SW 1271 (cell line): ENCODE data around the gene JAK1.
A peak's percentile ranks its signal among the peaks of the same experiment; 100 is the strongest.
"Not testable (repeated sequence)": the region's sequence is repeated elsewhere in the genome, so short reads cannot be mapped to it uniquely, and the experiment has no call there.

Experiments
- DNase-seq, 2 experiments: peaks; one replicate each; lab custom pipeline; 2025; lab: John Stamatoyannopoulos, UW

JAK1 gene

DNA sequence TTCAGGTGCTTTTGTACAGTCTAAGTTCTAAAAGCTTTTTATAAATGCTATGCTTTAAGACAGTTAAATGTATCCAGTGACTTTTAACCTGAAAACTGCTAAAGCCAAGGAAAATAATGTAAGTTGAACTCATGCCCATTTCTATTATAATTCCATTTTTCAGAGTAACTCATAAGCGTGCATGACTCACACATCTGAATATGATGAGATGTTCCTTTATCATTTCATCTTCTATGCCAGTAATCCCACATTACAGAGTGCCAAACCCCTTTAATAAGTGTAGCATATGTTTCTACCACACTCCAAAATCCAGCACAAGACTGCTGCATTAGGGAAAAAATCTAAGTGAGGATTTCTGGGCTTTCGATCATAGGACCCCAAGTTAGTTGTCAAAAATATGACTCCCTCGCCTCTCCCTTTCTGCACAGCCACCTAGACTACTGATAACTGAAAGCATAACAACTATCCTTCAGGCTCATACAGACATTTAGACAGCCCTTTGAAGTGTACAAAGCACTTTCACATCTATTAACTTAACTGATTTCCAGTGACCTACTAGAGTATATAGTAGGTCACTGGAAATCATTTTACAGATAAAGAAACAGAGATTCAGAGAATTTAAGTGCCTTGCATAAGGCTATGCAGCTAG, 45.3 kb downstream of the JAK1 start:
- DNase-seq = no peak

DNA sequence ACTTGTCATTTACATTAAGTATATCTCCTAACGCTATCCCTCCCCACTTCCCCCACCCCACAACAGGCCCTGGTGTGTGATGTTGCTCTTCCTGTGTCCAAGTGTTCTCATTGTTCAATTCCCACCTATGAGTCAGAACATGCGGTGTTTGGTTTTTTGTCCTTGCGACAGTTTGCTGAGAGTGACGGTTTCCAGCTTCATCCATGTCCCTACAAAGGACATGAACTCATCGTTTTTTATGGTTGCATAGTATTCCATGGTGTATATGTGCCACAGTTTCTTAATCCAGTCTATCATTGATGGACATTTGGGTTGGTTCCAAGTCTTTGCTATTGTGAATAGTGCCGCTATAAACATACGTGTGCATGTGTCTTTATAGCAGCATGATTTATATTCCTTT, 47.2 kb downstream of the JAK1 start:
- not testable (repeated sequence) for DNase-seq

DNA sequence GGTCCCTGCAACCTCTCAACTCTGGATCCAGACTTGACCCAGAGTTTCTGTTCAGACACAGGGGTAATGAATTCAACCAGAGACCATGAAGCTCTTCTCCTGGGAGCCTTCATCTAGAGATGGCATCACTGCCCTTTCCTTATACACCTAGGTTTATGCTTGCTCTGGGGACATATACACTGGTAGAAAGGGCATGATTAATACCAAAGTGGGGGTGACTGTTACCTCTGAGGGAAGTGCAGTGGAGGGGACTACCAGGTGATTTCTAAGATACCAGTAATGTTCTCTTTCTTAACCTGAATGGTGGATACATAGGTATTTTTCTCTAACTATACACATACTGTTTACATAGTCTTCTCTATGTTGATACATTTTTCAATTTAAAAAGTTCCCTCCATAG, 48.4 kb downstream of the JAK1 start:
- no peak for DNase-seq

DNA sequence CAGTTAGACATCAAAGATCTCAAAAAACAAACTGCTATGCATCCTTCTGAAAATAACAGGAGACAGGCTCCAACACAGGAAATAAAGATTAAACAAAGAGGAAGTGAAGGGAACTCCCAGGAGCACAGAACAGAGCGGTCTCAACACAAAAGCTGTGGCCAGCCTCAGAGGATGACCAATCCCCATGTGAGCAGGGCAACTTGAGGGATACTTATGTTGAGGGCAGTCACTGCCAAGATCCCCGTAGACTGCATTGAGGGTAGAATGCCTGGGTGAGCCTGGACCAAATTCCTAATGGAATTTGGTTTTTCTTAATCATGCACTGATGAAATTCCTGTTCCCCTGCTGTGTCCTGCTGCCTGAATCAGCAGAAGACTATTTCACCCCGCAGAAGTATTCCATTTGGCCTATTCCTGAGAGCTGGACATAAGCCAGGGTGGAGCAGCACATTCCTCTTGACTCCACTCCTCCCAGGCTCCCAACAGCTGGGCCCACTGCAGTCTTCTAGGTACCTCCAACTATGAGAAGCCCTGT, 49.0 kb downstream of the JAK1 start:
- peak; percentile 90 for DNase-seq

DNA sequence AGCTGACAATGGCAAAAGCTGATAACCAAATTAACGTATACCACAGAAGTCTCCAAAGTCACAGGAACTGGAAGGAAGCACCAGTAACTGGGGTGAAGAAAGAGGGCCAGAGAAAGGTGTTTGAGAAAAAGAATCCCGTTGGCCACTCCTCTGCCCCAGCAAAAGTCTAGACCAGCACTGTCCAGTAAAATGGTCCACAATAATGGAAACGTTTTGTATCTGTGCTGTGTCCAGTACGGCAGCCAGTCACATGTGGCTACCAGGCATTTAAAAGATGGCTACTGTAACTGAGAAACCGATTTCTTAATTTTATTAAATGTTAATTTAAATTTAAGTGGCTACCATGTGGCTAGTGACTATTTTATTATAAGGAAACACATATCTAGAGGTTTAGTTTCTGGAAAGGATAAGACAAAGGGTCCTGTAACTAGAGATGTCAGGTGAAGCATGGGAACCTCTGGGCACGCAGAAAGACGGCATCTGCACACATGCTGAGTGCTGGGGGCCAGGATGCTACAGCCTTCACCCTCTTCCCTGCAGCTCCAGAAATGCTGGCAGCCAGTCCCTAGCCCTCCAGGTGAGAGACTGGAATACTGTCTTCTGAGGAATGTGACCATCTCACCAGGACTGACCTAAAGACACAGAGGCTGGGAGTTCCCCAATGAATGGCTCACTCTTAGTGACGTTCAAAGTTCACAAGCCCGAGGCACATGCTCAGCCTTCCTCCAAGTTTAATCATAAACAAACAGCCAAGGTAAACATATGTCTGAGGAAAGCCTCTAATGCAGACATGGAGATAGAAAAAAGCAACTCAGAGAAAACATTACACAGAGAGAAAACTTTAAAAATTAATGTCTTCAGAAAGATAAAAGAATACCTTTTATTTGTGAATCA, 50.7 kb downstream of the JAK1 start:
- peak in 1 of 2 experiments; percentile 30 for DNase-seq

DNA sequence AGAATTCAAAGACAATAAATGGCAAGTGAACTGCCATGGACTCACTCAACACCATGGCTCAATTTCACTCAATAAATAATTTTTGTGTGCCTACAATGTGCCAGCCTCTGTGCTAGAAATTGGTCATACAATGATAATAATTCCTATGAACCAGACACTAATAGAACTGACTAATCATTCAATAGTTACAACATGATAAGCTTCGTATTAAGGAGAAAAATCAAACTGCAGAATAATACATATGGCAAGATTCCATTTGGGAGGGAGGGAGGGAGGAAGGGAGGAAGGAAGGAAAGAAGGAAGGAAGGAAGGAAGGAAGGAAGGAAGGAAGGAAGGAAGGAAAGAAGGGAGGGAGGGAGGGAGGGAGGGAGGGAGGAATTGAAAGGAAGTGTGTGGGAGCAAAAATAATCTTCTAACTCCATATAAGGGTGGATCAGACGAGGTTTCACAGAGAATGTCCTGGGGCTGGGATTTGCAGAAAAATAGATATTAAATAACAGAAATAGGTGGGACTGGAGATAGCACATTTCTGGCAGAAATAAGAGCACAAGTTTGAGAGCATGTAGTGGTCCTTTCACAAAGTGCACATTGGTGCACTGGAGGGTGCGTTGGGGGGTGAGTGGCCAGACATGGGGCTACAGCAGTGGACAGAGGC, 52.9 kb downstream of the JAK1 start:
- DNase-seq = no peak

DNA sequence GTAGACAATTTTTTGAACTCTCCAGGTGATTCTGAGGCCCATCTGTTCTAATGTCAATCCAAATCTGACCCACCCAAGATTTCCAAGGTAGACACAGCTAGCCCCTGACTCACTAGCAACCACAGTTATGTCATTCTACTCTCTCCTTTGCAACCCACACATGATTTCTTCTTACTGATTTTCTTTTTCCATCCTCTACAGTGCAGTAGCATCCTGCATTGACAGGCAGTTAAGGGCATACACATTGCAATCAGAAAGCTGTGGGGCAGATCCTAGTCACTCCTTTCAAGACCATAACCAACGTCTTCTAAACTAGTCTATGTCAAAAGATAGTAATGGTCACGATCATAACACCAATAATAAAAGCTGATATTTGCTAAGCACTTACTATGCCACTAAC, 54.2 kb downstream of the JAK1 start:
- DNase-seq = no peak

DNA sequence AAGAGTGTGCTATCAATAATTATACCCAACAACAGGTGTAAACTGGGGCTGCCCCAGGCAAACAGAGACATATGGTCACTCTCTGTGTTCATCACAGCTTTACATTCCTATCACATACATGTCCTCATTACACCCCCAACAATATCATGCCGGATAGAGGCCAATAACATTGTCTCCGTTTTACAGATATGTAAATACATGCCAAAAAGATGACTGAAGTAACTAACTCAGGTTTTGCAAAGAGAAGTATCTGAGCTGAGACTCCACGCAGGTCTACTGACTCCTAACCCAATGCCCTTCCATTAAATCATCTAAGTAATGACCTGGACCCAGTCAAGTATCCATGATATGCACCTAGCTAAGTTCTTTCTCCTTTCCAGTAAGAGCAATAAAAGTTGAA, 55.0 kb downstream of the JAK1 start:
- DNase-seq = no peak

DNA sequence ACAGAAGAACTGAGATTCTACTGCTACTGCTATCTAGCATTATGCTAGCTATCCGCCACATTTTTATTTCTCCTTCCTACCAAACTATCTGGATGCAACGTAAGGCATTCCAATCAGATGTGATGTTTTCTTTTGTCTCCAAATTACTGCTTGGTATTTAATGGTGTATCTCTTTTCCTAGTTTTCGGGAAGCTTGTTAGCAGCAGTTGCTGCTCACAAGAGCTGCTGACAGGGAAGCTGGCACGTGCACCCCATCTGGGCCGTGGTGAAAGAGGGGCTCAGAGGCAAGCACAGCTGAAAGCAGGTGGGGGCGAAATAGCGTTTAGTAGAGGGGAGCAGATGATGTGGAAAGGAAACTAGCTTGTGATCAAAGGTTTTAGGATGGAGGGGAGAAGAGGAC, 57.3 kb downstream of the JAK1 start:
- DNase-seq = no peak

DNA sequence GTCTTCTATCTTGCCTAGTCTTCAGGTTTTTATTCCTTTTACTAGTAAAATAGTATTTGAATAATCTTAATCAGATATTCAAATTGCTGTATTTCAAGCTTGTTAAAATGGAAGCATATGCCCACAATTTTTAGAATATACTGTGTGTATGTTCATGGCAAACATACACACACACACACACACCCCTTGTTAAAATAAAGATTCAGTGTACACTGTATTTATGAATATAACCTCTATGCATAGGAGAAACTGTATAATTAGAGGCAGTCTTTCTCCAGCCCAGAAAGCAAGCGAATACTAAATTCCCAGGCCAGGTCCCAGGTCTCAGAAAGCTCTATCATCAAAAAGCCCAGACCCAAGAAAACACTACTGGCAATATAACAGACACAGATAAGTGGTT, 57.8 kb downstream of the JAK1 start:
- DNase-seq = no peak

DNA sequence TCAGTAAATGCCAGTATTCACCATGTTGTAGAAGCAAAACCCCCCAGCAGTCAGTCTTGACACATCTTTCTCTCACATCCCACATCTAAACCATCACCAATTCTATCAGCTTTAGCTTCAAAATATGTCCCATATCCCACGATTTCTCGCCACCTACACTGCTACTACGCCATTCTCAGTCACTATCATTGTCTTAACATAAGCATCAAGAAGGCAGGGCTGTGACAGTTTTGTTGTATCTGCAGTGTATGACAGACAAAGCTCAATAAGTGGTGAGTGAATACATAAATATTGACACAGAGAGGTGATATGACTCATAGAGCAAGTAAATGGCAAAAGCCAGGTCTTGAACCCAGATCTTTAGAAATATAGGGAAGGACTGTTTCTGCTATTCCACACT, 59.9 kb downstream of the JAK1 start:
- DNase-seq = no peak

DNA sequence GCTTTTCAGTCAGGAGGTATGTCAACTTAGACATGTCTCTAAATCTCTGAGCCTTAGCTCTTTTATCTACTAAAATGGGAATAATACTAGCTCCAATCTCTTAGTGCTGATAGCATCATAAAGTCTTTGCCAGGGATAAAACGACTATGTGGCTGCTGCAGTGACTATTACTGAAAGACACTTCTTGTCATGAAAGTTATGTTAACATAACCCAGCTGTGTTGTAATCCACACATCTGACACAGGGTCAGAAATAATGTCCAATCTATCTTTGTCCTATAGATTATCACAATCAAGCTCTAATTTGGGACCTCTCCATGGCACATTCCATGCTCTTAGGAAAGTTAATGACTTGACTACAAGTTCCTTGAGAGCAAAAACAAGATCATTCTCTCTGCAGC, 62.8 kb downstream of the JAK1 start:
- DNase-seq = no peak

DNA sequence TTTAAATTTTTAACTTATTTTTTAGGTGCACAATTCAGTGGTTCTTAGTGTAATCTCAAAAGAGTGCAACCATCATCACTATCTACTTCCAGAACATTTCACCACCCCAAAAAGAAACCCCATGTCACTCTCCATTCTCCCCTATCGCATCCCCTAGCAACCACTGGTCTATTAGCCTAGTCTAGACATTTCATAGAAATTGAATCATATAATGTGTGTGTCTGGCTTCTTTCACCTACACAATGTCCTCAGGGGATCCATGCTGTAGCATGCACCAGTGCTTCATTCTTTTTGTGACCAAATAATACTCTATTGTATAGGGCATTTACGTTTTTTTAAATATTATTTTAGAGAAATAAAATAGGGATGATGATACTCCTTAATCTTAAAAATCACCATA, 64.7 kb downstream of the JAK1 start:
- DNase-seq = no peak

DNA sequence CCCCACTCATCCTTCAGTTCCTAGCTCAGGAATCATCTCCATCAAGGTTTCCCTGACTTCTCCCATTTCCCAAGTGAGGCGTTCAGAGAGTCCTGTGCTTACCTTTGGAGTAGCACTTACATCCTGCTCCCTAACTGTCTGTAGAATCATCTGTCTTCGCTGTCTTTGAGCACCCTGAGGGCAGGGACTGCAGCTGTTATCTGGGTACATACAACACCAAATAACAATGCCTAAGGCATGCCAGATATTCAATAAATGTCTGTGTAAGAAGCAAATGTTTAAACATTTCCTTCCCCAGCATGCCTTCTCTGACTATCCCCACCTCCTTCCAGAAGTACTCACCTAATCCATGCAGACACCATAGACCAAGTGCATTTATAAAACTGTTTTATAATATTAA, 65.4 kb downstream of the JAK1 start:
- no peak for DNase-seq

DNA sequence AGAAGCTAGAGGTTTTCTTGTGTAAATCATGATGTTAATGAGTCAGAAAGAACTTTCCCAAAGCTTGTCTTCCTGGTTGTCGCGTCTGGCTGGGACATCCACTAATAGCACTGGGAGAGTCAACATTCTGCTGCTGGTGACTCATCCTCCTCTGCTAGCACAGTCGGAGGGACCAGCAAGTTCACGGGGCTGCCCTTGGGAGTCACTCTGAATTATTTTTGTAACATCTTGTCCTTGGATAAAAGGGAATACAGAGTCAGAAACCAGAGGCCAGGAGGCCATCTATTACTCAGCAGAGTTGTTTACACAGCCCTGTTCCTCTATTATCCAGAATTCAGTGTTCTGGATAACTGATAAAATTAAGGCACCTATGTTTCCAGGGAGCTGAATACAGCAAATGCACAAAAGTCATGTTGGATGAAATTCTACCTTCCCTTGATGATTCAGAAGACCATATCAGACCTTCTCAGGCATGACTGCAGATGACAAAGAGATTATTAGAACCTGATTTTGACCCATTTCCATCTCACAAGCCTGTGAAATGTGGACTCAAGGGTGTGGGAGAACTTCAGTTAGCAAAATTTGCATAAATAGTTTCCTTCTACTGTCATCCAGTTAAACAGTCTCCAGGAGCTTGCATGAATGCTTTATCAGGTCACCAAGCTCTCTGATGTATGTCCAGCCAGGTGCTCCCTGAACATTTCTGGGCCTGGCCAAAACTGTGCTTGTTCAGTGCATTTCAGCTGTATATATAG, 68.1 kb downstream of the JAK1 start:
- DNase-seq = peak; percentile 69 to 94

DNA sequence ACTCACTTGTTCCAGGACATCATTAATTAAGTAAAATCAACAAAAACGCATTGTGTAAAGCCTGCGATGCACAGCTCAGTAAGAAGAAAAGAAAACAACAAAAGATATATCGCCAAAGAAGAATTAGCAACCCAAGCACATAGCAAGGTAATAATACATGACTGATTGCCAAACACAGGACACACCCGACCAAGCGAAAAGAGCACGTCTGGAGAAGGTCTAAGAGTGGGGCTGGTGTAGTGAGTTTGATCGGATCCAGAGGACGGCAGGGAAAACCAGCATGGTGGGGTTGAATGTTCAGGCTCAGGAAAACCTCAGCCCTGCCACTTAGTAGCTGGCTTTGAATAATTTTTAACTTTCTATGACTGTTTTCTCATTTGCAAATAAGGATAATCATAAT, 69.8 kb downstream of the JAK1 start:
- DNase-seq = no peak

DNA sequence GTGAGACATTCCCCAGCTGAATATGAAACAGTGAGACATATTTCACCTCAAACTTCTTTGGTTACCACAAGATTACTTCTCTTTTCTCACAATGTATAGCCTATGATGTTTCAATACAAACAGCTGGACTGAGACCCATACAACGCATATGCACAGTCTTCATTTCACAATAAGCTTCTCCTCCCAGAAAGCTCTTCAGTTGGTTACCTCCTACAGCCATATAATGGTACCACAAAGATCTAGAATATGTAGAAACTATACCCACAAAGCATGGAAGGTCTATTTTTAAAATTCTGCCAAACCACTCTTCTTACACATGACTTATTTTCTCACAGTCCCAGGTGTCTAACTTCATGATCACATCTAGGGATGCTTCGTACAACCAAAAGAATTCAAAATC, 70.8 kb downstream of the JAK1 start:
- no peak for DNase-seq

DNA sequence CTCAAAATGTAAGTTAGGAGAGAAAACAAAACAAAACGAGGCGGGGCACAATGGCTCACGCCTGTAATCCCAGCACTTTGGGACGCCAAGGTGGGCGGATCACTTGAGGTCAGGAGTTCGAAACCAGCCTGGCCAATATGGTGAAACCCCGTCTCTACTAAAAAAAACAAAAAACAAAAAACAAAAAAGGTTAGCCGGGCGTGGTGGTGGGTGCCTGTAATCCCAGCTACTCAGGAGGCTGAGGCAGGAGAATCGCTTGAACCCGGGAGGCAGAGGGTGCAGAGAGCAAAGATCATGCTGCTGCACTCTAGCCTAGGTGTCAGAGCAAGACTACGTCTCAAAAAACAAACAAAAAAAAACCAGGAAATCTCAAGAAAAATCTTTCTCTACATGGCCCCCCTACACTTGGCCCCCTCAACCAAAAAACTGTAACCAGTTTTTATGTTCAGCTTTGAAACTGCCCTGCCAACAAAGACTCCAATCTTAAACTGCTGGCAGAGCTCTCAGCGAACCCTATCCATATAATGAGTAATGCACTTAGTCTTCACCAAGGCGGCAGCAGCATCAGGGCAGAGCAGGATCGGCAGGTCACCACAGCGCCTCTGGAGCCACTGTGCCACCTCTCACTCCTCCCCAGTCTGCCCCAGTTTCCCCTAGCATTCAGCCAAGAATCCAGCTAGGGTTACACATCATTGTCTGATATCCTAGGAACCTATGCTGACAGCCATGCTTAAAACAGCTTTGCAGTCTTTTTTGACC, 71.7 kb downstream of the JAK1 start:
- no peak for DNase-seq

DNA sequence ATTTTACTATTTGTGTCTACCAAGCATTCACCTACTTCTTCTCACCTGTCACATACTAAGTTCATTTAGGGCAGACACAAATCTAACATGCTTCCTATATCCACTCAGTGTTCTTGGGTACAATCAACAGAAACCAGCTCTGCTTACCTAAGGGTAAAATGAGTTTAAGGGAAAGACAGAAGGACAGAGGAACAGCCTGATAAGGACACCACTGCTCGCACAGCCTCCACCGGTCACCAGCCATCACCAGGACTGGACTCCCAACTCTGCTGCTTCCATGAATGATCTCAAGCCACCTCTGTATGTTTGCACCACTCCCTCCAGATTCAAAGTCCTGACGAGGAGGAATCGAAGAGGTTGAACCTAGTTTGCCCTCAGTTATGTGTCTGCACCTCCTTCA, 72.4 kb downstream of the JAK1 start:
- DNase-seq = no peak

DNA sequence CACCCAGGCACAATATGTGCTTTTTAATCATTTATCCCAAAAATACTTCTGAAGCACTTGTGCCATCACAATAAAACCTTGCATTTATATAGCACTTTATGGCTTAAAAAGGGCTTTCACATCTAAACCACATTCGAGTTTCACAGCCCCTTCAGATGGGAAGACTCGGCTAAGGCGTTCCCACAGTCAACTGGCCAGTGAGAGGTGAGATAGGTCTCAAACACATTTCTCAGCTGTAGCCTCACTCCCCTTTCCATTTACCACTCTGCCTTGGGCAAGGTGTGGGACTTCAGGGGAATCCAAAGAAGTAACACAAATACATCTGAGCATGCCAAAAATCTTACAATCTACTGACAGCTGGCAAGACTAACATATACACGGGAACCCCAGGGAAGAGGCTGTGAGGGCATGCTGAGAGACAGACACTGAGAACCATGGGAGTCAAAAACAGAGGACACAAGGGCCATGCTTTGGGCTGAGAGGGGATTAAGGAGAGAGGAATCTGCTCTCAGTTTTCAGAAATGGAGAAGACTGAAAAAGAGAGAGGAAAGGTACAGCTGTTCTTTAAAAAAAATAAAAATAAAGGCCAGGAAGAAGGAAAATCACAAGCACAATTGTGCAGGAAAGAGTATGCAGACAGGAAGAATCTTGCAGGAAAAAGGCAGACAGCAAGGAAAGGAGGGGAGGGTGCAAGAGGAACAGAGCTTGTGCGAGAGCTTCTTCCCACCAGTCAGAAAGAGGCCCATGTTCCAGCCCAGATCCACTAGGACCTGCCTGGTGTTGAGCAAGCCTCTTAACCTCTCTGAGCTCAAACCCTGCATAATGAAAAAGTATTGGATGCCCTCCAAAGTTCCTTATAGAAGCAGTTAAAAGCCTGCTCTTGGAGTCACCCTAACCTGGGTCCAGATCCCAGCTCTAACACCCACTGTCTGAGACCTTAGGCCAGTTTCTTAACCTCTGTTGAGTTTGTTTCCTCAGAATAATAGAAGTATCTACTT, 73.5 kb downstream of the JAK1 start:
- DNase-seq = no peak
